Gastroesophageal sphincter (tissue), 4 donors: ENCODE data around the gene DIAPH3. TPM values are rescaled to one million over a fixed set of nuclear protein-coding genes. Genes with fewer than 3 reads are reported as not detected.

ENCODE experiments used
- ATAC-seq: fragments of 150-250 bp; one replicate; pipeline ENCODE4 v1.9.1; 2016; ENCODE audit warnings: mild to moderate bottlenecking, moderate library complexity
- H3K27ac ChIP-seq, 4 donors: fragments of 200-600 bp; sonication (generic) in 3 of 4; 1 replicate in 3 of 4; 2 replicates in 1 of 4; pipeline ENCODE4 v1.5.1; 2016 to 2019
- H3K27me3 ChIP-seq: fragments of 200-600 bp; sonication (generic); one replicate; pipeline ENCODE4 v1.5.1; 2019
- H3K36me3 ChIP-seq, 2 donors: fragments of 200-600 bp; sonication (generic); one replicate each; pipeline ENCODE4 v1.5.1; 2019; ENCODE audit warnings: control low read depth in 1 of 2
- H3K4me1 ChIP-seq, 3 donors: fragments of 200-600 bp; sonication (generic); 1 replicate in 2 of 3; 2 replicates in 1 of 3; pipeline ENCODE4 v1.5.1; 2016 to 2019; ENCODE audit warnings: control low read depth in 2 of 3
- H3K4me3 ChIP-seq, 2 donors: fragments of 200-600 bp; sonication (generic); one replicate each; pipeline ENCODE4 v1.5.1; 2019; ENCODE audit warnings: mild to moderate bottlenecking in 1 of 2, moderate library complexity in 1 of 2
- H3K9me3 ChIP-seq, 3 donors: fragments of 200-600 bp; sonication (generic); one replicate each; pipeline ENCODE4 v1.5.1; 2017 to 2019; ENCODE audit warnings: control low read depth in 2 of 3
- EP300 ChIP-seq: sonication (generic); formaldehyde crosslinking; IDR thresholded peaks from one replicate; pipeline ENCODE4 v1.6.1; 2017; ENCODE audit warnings: antibody characterized with exemption, mild to moderate bottlenecking
- POLR2A ChIP-seq, 2 donors: fragments of 450-650 bp; IDR thresholded peaks; one replicate each; pipeline ENCODE4 v1.6.1; 2017; ENCODE audit warnings: antibody characterized with exemption in 2 of 2, mild to moderate bottlenecking in 2 of 2, moderate library complexity in 1 of 2
- POLR2AphosphoS5 ChIP-seq: sonication (generic); formaldehyde crosslinking; IDR thresholded peaks from one replicate; pipeline ENCODE4 v1.6.1; 2017; ENCODE audit warnings: antibody characterized with exemption
- WGBS, 2 donors: methylation state at CpG; one replicate each; pipeline ENCODE4 v1.1.5; 2018; ENCODE audit warnings: low coverage in 1 of 2; 5-methylcytosine and 5-hydroxymethylcytosine counted together
- total RNA-seq, 4 donors: library from RNA; depleted of rRNA; stranded (reverse); fragments of >200 nt; gene quantifications; one replicate each; pipeline ENCODE4 v1.1.0, GENCODE V29; 2016
- TF ChIP-seq, protein P1 (sequence below), 4 experiments: fragments of 200-600 bp in 2 of 4; fragments of 450-650 bp in 2 of 4; sonication (generic) in 1 of 4; IDR thresholded peaks; one replicate each; pipeline ENCODE4 v1.5.1; 2017 to 2019; ENCODE audit warnings: antibody characterized with exemption in 4 of 4, mild to moderate bottlenecking in 2 of 4, moderate library complexity in 2 of 4

The DIAPH3 gene
- total RNA-seq, 4 donors from 2014 or later, result 0.13 to 1.7 (median 0.49) TPM; not detected in 1

DNA sequence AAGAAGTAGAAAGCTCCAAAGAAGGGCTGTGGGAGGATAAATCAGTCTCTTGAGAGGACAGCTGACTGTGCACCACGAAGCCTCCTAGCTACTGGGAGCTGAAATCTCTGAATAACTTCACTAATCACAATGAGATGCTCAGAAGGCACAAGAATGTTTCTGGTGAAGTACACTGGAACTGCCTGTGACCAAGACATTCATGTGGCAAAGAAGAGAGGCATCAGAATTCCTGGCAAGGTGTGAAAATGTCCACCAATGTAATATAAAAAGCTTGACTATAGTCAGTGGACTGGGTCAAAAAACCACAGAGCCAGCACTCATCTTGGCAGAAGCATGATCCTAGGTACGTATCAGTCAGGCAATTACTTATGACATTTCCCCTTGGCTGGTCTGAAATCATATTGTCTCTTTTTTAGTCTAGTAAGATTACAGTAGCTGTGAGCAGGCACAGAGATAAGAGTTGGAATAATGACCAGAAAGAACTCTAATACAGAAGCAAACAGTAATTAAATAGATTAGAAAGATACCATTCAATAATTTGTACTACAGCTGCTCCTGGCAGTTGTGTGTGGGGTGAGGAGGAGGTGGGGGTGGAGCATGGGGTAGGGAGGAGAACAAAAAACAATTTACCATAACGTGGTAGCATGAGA, 434.7 kb downstream of the DIAPH3 start:
- H3K36me3 ChIP-seq, result no peaks in the 10 kb centered on the region
- H3K27ac ChIP-seq, result no peak overlapping the region
- no peak for ATAC-seq
- 78 to 81% methylated on average over 3 of the region's 3 CpGs for WGBS, 2 donors
- no peaks in the 10 kb centered on the region for H3K4me1 ChIP-seq
- no peaks in the 10 kb centered on the region for H3K9me3 ChIP-seq
- TF ChIP-seq EP300 (no peak), POLR2AphosphoS5 (no peak), POLR2A (IDR thresholded peaks at IDR 0.05) (no peak)
- TF ChIP-seq, protein P1, sequence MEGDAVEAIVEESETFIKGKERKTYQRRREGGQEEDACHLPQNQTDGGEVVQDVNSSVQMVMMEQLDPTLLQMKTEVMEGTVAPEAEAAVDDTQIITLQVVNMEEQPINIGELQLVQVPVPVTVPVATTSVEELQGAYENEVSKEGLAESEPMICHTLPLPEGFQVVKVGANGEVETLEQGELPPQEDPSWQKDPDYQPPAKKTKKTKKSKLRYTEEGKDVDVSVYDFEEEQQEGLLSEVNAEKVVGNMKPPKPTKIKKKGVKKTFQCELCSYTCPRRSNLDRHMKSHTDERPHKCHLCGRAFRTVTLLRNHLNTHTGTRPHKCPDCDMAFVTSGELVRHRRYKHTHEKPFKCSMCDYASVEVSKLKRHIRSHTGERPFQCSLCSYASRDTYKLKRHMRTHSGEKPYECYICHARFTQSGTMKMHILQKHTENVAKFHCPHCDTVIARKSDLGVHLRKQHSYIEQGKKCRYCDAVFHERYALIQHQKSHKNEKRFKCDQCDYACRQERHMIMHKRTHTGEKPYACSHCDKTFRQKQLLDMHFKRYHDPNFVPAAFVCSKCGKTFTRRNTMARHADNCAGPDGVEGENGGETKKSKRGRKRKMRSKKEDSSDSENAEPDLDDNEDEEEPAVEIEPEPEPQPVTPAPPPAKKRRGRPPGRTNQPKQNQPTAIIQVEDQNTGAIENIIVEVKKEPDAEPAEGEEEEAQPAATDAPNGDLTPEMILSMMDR (IDR thresholded peaks at IDR 0.05), result no peak
- no peaks in the 10 kb centered on the region for H3K27me3 ChIP-seq
- no peak overlapping the region for H3K4me3 ChIP-seq

DNA sequence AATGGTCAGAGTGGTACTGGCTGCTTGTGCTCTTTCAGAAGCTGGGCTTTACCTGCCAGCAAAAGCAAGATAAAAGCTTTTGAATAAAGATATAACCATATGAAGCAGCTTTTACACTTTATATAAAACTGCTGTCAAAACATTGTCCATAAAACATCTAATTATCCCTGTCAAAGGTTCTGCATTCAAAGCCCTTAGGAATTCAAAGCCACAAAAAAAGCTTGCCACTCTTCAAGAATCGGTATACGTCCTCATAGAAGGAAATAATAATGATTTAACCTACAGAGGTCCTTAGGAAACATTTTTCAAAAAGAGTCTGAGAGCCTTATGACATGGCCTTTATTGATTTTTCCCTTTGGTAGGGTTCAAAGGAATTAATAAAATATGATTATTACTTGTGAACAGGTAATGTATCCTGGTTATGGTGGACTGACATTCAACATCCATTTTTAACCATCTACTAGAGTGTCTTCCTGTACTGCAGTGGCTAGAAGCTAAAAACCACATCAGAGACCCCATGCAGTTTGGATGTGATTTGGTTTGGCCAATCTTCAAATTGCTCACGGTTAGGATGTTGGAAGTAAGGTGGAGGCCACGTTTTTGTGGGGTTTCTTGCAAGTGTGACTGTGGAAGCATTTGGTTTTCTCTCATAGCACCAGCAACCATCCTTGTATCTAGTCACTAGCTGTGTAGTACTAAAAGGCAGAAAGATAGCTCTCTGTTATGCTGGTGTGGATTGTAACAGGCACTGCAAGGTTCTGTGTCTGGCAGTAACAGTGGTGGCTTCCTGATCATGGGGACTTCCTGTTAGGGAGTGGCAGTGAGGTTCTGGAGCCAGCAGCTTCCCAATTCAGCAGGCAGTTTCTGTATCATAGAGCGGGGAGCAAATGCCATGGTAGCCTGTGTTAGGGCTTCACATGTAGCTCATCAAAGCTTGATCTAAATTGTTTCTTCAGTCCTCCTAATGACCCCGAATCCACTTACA, 441.5 kb downstream of the DIAPH3 start:
- Histone ChIP-seq H3K36me3 (no peaks in the 10 kb centered on the region), H3K27me3 (no peaks in the 10 kb centered on the region), H3K27ac (no peak overlapping the region), H3K9me3 (no peaks in the 10 kb centered on the region), H3K4me3 (no peak overlapping the region), H3K4me1 (no peaks in the 10 kb centered on the region)
- WGBS, 2 donors, result 83 to 93% methylated on average over 5 of the region's 6 CpGs
- TF ChIP-seq POLR2A (IDR thresholded peaks at IDR 0.05) (no peak), POLR2AphosphoS5 (no peak), EP300 (no peak)
- TF ChIP-seq, protein P1 (IDR thresholded peaks at IDR 0.05), result no peak
- ATAC-seq, result no peak

DNA sequence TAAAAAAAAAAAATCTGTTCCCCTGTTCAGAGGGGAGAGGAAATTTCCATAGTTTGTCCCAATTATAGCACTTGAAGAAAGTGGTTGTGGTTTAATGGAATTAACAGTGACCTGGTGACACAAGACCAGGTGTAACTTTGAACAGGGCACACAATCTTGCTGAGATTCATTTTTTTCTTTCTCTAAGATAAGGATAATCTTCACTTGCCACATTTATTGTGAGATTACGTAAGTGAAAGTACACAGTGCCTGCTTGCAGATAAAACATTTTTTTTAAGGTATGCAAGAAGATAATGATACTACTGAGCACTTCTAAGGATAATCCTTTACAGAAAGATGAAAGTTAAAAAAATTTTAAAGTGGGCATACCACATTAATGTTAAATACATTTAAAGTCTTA, 448.1 kb downstream of the DIAPH3 start:
- H3K27ac ChIP-seq, result no peak overlapping the region
- H3K27me3 ChIP-seq, result no peaks in the 10 kb centered on the region
- 57 to 69% methylated on average over 1 of the region's 1 CpG for WGBS, 2 donors
- no peaks in the 10 kb centered on the region for H3K36me3 ChIP-seq
- ATAC-seq, result no peak
- H3K4me3 ChIP-seq, result no peak overlapping the region
- TF ChIP-seq POLR2AphosphoS5 (no peak), EP300 (no peak), POLR2A (IDR thresholded peaks at IDR 0.05) (no peak)
- TF ChIP-seq, protein P1 (IDR thresholded peaks at IDR 0.05), result no peak
- no peaks in the 10 kb centered on the region for H3K4me1 ChIP-seq
- H3K9me3 ChIP-seq, result no peaks in the 10 kb centered on the region

DNA sequence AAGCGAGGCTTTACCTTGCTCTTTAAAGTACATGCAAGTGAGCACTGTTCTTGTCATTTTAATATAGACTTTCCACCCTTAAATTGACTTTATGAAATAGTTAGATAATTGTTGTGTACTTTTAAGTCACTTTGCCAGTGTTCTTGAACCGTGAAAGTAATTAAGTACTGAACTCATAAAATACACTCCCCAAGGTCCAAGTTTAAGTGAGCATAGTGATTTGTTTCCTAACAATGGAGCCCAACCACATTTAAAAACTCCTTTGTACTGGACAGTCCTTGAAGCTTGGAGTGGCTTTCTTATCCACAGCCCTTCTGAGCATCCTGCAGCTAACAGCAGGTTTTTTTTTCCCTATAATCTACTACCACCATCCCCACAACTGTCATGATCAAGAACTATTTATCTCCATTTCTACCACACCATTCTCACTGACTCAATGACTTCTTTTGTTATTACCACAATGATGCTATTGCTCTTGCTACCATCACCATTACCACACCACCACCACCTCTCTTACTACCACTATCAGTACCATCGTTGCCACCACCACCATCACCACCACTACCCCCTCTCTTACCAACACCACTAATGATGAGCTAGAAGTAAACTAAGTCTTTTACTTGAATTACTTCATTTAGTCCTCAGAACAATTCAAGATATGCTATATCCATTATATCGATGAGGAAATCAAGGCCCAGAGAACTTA, 452.6 kb downstream of the DIAPH3 start:
- no peak overlapping the region for H3K4me3 ChIP-seq
- H3K9me3 ChIP-seq, result no peaks in the 10 kb centered on the region
- H3K4me1 ChIP-seq, result no peaks in the 10 kb centered on the region
- no peak for ATAC-seq
- H3K27ac ChIP-seq, result no peak overlapping the region
- H3K36me3 ChIP-seq, result no peaks in the 10 kb centered on the region
- TF ChIP-seq POLR2A (IDR thresholded peaks at IDR 0.05), result no peak
- TF ChIP-seq POLR2AphosphoS5, result no peak
- TF ChIP-seq, protein P1 (IDR thresholded peaks at IDR 0.05), result no peak
- no peak for TF ChIP-seq EP300
- no peaks in the 10 kb centered on the region for H3K27me3 ChIP-seq
- WGBS, 2 donors, result 38 to 60% methylated on average over 3 to 4 of the region's 4 CpGs
